Lung microvascular endothelial cell (primary cell): ENCODE data around the gene LFNG. TPM values are rescaled to one million over a fixed set of nuclear protein-coding genes. Genes with fewer than 3 reads are reported as not detected.

Experiments used
- DNase-seq, 2 donors: peaks; one replicate each; pipeline versions ENCODE4 v3.0.0 to v3.0.0-alpha.2; 2010; ENCODE audit warnings: low read depth in 2 of 2
- total RNA-seq: library from RNA; depleted of rRNA; stranded (reverse); fragments of >200 nt; gene quantifications from 2 replicates; pipeline ENCODE4 v1.2.1, GENCODE V29; 2014

Gene LFNG
- total RNA-seq, result 11.6 and 16.9 TPM in 2 replicates

DNA sequence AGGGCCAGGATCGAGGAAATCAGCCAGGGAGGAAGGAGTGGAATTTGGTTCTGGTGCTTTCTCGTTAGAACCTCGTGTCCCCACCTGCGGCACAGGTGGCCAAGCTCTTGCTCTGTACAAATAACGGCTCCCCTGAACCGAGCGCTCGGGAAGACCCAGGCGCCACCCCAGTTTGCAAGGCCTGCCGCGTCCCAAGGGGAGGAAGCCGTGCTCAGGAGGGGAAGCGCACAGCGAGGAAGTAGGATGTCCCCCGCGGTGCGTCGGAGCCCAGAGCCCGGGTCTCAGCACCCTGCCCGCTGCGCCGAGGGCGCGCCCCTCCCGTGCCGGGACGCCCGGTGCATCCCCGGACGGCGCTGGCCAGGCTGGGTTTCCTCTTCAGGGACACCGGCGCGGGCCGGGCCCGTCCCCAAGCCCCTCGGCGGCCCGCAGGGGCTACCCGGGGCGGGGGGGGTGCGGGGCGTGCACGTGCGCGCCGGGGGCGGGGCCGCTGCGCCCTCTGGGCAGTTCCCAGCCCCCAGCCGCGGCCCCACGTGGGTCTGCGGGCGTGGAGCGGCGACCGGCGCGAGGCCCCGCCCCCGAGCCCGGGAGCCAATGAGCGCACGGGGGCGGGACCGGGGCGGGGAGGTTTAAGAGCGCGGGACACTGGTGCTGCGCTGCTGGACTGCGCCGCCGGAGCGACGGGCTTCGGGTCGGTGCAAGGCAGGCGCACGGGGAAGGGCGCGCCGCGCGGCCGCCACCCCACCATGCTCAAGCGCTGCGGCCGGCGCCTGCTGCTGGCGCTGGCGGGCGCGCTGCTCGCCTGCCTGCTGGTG, at the start of gene LFNG:
Gene LFNG, plus strand, starts transcription at position 656 of the 812 bp plus-strand sequence. Its CDS starts 88 bp downstream, at position 744.
- peak; percentile 88 to 95 for DNase-seq

- no peak for DNase-seq
Observed at GRCh38 chr7:2470204-2471021, 49.2 kb upstream of the LFNG start.

GRCh38 chr7:2471022-2471329, 48.6 kb upstream of the LFNG start:
- DNase-seq, result peak in 1 of 2 donors; percentile 31

GRCh38 chr7:2471396-2471795, 48.2 kb upstream of the LFNG start:
- DNase-seq, result peak; percentile 54 to 78

GRCh38 chr7:2472739-2473138, 46.8 kb upstream of the LFNG start:
- DNase-seq, result no peak

DNA sequence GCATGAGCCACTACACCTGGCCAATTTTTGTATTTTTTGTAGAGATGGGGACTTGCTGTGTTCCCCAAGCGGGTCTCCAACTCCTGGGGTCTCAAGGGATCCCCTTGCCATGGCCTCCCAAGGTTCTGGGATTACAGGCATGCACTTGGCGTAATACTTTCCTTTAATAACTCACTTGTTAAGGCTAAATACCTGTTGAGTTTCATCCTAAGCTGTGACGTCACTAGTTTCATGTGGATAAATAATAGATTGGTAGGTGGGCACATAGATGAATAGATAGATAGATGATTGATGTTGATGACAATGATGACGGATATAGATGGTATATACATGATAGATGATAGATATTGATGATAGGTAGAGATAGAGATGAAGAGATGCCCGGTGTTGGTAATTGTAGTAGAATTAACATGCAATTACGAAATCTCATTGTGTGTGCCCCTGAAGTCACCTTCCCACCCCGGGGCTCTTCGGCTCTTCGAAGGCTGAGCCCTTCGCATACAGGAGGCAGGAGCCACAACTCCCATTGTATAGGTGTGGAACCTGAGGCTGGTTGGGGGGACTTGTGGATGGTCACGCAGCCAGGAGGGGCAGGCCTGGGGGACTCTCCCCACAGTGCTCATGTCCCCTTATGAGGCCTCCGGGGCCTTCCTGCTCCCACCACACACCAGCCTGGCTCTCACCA, 45.9 kb upstream of the LFNG start:
- DNase-seq, result no peak

- no peak for DNase-seq
Observed at GRCh38 chr7:2474224-2474623, 45.4 kb upstream of the LFNG start.

- DNase-seq, result no peak
Observed at GRCh38 chr7:2474813-2475677, 44.5 kb upstream of the LFNG start.

GRCh38 chr7:2475678-2476015, 43.9 kb upstream of the LFNG start:
- DNase-seq, result no peak

- no peak for DNase-seq
Observed at GRCh38 chr7:2476298-2476697, 43.3 kb upstream of the LFNG start, which contains the start of gene GRIFIN. Gene GRIFIN (minus strand): TSS chr7:2476398. CDS start chr7:2476383, 15 bp downstream.

GRCh38 chr7:2476776-2477446, 42.7 kb upstream of the LFNG start:
- no peak for DNase-seq

DNA sequence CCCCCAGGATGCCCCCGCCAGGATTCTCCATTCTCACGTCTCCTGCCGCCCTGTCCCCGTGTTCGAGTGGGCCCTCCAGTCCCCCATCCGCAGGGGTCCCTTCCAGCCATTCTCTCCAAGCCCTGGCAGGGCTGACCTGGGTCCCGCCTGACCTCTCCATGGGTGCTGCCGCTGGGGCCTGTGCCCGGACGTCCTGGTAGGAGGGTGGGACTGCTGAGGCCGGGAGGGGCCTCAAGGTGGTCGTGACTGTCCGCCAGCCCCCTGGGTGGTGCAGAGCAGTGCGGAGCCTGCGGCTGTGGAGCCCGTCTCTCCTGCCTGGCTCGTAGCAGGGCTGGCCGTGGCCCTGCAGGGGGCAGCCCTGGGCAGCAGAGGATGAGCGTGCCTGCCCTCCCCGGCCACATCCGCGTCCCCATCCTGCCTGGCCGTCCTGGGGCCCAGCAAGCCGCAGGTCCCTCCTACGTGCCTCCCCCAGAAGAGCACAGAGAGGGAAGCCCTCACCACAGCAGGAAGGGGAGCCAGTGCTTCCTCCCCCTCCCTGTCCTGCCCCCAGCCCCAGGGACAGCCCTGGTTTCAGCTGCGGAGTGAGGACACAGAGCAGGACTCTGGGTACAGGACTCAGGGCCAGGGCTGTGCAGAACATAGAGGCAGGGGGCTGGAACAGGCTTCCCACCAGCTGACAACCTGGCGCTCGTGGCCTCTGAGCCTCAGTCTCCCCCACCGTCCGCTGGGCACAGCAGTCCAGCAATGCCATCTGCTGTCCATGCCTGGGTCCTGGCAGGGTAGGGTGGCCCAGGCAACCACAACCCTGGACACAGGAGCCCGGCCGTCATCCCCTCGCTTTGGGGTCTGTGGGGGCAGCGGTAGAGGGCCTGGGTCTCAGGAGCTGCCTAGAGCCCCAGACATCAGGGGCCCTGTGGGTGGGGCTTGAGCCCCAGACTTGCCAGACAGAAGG, 41.9 kb upstream of the LFNG start:
- DNase-seq, result peak; percentile 65 to 81

GRCh38 chr7:2478399-2478785, 41.2 kb upstream of the LFNG start:
- DNase-seq, result no peak

DNA sequence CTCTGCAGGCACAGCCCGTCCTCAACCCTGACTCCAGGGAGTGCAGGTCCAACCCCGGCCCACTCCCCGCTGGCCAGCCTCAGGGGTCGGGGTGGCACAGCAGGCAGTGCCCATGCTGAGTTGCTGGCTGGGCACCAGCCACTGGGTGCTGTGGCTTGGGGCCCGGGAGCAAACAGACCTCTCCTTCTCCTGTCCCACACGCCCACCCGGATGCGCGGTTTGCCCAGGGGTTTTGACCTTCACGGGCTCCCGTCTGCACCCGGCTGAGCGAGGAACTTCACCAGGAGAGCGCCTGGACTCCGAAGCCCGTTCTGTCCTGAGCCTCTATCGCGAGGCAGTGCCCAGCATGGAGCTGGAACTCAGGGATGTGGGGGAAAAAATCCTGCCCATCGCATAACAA, 40.8 kb upstream of the LFNG start:
- no peak for DNase-seq

DNA sequence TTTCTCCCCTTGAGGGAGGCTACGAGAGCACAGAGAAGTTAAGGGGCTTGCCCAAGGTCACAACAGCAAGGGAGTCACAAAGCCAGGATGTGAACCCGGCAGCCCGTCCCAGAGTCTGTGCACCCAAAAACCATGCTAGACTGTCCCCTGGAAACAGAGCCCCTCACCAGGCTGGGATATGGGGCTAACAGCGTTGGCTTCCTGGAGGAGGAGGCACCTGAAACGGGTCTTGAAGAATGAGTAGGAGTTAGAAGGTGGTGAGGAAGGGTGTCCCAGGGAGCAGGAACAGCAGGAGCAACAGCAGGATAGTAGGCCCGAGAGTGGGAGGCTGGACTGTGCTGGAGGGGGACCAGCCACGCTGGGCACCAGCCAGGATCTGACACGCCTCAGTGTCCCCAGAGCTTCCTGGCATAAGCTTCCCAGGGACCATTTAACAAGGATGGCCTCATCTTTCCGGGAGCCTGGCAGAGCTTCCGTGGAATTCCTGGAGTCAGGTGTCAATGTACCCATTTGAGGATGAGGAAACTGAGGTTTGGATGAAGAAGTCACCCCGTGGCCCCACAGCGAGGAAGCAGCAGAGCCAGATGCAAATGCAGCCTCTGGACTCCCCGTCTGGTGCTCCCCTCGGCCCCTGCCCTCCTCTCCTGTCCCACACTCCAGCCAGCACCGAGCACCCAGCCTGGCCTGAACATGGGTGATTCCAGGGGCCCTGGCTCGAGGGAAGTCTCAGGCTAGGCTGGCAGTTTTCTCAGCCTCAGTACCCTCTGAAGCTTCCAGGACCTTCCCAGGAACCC, 40.1 kb upstream of the LFNG start:
- DNase-seq, result no peak

DNA sequence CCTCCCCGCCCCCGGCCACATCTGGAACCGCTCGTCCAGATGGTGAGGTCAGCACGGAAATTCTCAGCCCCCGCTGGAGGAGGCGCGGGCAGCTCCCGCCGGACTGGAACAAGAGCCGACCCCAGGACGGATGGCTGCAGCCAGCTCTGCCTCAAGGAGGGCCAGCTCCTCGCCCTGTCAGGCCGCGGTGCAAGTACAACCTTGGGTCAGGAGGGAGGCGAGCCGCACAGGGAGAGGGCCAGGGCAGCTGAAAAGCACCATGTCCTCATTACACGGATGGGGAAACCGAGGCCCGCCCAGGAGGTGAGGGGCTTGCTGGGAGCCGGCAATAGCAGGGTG, 39.5 kb upstream of the LFNG start:
- DNase-seq, result no peak

DNA sequence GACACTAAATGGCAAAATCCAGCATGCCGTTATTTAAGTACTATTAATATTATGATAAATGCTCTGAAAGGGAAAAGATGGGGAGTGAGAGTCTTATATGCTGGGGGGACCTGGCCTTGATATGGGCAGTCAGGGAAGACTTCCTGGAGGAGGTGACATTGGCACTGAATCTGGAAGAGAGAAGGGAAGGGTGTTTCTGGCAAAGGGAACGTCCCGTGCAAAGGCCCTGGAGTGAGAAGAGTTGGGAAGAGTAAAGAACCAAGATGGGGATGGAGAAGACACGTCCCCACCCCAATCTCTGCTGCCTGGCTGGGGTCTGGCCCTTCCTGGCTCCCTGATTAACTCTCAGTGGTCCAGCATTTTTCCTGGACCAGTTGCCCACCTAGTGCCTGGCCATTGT, 38.4 kb upstream of the LFNG start:
- no peak for DNase-seq

DNA sequence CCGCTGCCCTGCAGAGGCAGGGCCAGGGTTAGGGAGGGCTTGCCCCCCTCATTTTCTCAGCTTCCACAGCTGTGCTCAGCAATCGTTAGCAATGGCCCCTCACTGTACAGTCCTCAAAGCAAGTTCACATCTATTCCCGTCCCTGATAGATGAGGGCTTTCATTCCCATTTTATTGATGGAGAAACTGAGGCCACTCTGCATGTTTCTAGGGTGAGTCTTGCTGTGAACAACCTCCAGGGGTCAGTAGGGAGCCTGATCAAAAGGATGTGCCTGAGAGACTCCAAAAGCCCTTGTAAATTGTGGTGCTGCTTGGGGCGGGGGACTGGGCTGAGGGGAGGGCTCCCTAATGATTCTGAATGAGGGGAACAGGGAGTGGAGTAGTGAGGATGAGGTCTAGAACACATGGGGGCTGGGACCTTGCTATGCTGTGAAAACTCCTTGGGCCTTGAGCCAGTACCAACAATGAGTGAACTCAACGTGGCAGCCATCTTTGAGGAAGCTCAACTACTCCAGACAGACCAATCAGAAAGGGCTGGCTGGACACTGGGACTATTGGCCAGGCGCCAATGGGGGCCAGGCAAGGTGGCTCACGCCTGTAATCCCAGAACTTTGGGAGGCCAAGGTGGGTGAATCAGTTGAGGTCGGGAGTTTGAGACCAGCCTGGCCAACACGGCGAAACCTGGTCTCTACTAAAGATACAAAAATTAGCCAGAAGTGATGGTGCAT, 36.7 kb upstream of the LFNG start:
- DNase-seq, result no peak
